Activated CD8-positive, alpha-beta memory T cell treated with anti-CD3 and anti-CD28 coated beads, Interleukin-2, amount 50 U/mL, for 24 hours (primary cell): Measurements from ENCODE around the gene CKAP2L.

Source experiments
- DNase-seq: peaks from one replicate; pipeline ENCODE4 v3.0.0-alpha.2; 2020; ENCODE audit errors: extremely low read depth

The CKAP2L gene

GRCh38 chr2:112760149-112760548 is 4.3 kb downstream of the CKAP2L start:
- DNase-seq = no peak

GRCh38 chr2:112758711-112759110 is 5.7 kb downstream of the CKAP2L start:
- DNase-seq = no peak

- no peak for DNase-seq
Measured at GRCh38 chr2:112757265-112757664, 7.1 kb downstream of the CKAP2L start.

GRCh38 chr2:112756207-112756606 is 8.2 kb downstream of the CKAP2L start:
- DNase-seq = no peak

- no peak for DNase-seq
Measured at GRCh38 chr2:112755444-112755843, 9.0 kb downstream of the CKAP2L start.

GRCh38 chr2:112754564-112754963 is 9.8 kb downstream of the CKAP2L start:
- DNase-seq = no peak

GRCh38 chr2:112752667-112753066 is 11.7 kb downstream of the CKAP2L start:
- DNase-seq = no peak

GRCh38 chr2:112751451-112752197 is 12.8 kb downstream of the CKAP2L start:
- DNase-seq = no peak

GRCh38 chr2:112750560-112750843 is 13.9 kb downstream of the CKAP2L start:
- DNase-seq = no peak

GRCh38 chr2:112749755-112750559 is 14.5 kb downstream of the CKAP2L start:
- DNase-seq = peak; percentile 57

GRCh38 chr2:112740527-112740926 is 23.9 kb downstream of the CKAP2L start:
- no peak for DNase-seq

GRCh38 chr2:112737542-112738232 is 26.7 kb downstream of the CKAP2L start:
- DNase-seq = no peak

- DNase-seq = no peak
Measured at GRCh38 chr2:112733871-112734270, 30.5 kb downstream of the CKAP2L start.

- DNase-seq = no peak
Measured at GRCh38 chr2:112733456-112733855, 31.0 kb downstream of the CKAP2L start.

GRCh38 chr2:112731479-112731878 is 32.9 kb downstream of the CKAP2L start:
- no peak for DNase-seq

- DNase-seq = no peak
Measured at GRCh38 chr2:112730791-112731190, 33.6 kb downstream of the CKAP2L start.

GRCh38 chr2:112730216-112730615 is 34.2 kb downstream of the CKAP2L start:
- no peak for DNase-seq

- no peak for DNase-seq
Measured at GRCh38 chr2:112728378-112729175, 35.8 kb downstream of the CKAP2L start.

GRCh38 chr2:112728029-112728362 is 36.4 kb downstream of the CKAP2L start:
- DNase-seq = no peak

GRCh38 chr2:112727276-112728028 is 37.0 kb downstream of the CKAP2L start:
- no peak for DNase-seq

- peak; percentile 66 for DNase-seq
Measured at GRCh38 chr2:112726487-112727190, 37.8 kb downstream of the CKAP2L start.
